Hematopoietic multipotent progenitor cell (in vitro differentiated cells): Measurements from ENCODE around the gene C22orf15. TPM values are rescaled to one million over a fixed set of nuclear protein-coding genes. Genes with fewer than 3 reads are reported as not detected.

Experiments used
- total RNA-seq: library from RNA; depleted of rRNA; stranded (reverse); fragments of >200 nt; gene quantifications from one replicate; pipeline ENCODE4 v1.2.3, GENCODE V29; 2012

The C22orf15 gene
- total RNA-seq, 1 donor = 1.6 TPM

Other genes starting within 250 kb of the C22orf15 start
- 203 TPM for gene IGLL1, start 182.7 kb upstream of the C22orf15 start, total RNA-seq
- gene DRICH1, start 130.7 kb upstream of the C22orf15 start, total RNA-seq = 0.54 TPM
- gene RGL4, start 72.0 kb upstream of the C22orf15 start, total RNA-seq = 12.1 TPM
- 9.7 TPM for gene ZNF70, start 11.9 kb upstream of the C22orf15 start, total RNA-seq
- gene VPREB3, start 8.6 kb upstream of the C22orf15 start, total RNA-seq = 2.2 TPM
- gene CHCHD10, start 5.0 kb downstream of the C22orf15 start, total RNA-seq = 11.0 TPM
- 3.2 TPM for gene MMP11, start 9.9 kb downstream of the C22orf15 start, total RNA-seq
- gene SMARCB1, start 24.0 kb downstream of the C22orf15 start, total RNA-seq = 65.4 TPM
- 6.7 TPM for gene DERL3, start 76.0 kb downstream of the C22orf15 start, total RNA-seq
- 16.7 TPM for gene SLC2A11, start 94.9 kb downstream of the C22orf15 start, total RNA-seq
- gene MIF, start 131.4 kb downstream of the C22orf15 start, total RNA-seq = 243 TPM
- gene GSTT2B, start 198.2 kb downstream of the C22orf15 start, total RNA-seq = 0.54 TPM
- gene DDTL, start 203.9 kb downstream of the C22orf15 start, total RNA-seq = 4.0 TPM
- 202 TPM for gene DDT, start 211.5 kb downstream of the C22orf15 start, total RNA-seq
- gene GSTT2, start 217.1 kb downstream of the C22orf15 start, total RNA-seq = not detected
- gene GSTT4, start 242.5 kb downstream of the C22orf15 start, total RNA-seq = not detected
- gene CABIN1, start 248.3 kb downstream of the C22orf15 start, total RNA-seq = 121 TPM